Transverse colon (tissue), 4 donors: ENCODE results near the gene PGA3. TPM values are rescaled to one million over a fixed set of nuclear protein-coding genes. Genes with fewer than 3 reads are reported as not detected.
"Not testable (repeated sequence)": the region's sequence is repeated elsewhere in the genome, so short reads cannot be mapped to it uniquely, and the experiment has no call there.

Experiments
- DNase-seq: peaks from one replicate; pipeline ENCODE4 v3.0.0-alpha.2; 2019
- H3K27ac ChIP-seq, 4 donors: fragments of 200-600 bp; sonication (generic); 2 replicates each; pipeline ENCODE4 v1.5.1; 2016 to 2018; ENCODE audit warnings: inconsistent platforms in 4 of 4
- H3K27me3 ChIP-seq: fragments of 200-600 bp; sonication (generic); 2 replicates; pipeline ENCODE4 v1.5.1; 2017; ENCODE audit warnings: inconsistent platforms
- H3K36me3 ChIP-seq, 4 donors: fragments of 200-600 bp; sonication (generic); 2 replicates each; pipeline ENCODE4 v1.5.1; 2017 to 2019; ENCODE audit warnings: inconsistent platforms in 4 of 4
- H3K4me1 ChIP-seq, 4 donors: fragments of 200-600 bp; sonication (generic); 2 replicates each; pipeline ENCODE4 v1.5.1; 2017 to 2020; ENCODE audit warnings: inconsistent platforms in 4 of 4
- H3K4me3 ChIP-seq, 4 donors: fragments of 200-600 bp; sonication (generic); 1 replicate in 1 of 4; 2 replicates in 3 of 4; pipeline versions ENCODE4 v1.5.1 to v1.6.1; 2017 to 2019; ENCODE audit warnings: inconsistent platforms in 4 of 4
- H3K9me3 ChIP-seq, 2 donors: fragments of 200-600 bp; sonication (generic); 2 replicates each; pipeline ENCODE4 v1.5.1; 2017 to 2019; ENCODE audit warnings: inconsistent platforms in 2 of 2
- CTCF ChIP-seq, 5 experiments: fragments of 200-600 bp in 3 of 5; fragments of 450-650 bp in 2 of 5; sonication (generic) in 3 of 5; IDR thresholded peaks; 1 replicate in 2 of 5; 2 replicates in 3 of 5; pipeline ENCODE4 v1.5.1; 2016 to 2017; ENCODE audit warnings: antibody characterized with exemption in 5 of 5, inconsistent platforms in 3 of 5, mild to moderate bottlenecking in 2 of 5, moderate library complexity in 1 of 5
- EP300 ChIP-seq: sonication (generic); formaldehyde crosslinking; IDR thresholded peaks from one replicate; pipeline ENCODE4 v1.6.1; 2017; ENCODE audit warnings: antibody characterized with exemption, low read depth
- POLR2A ChIP-seq: fragments of 450-650 bp; IDR thresholded peaks from one replicate; pipeline ENCODE4 v1.6.1; 2016; ENCODE audit warnings: antibody characterized with exemption, mild to moderate bottlenecking, moderate library complexity
- POLR2AphosphoS5 ChIP-seq, 3 donors: sonication (generic); formaldehyde crosslinking; IDR thresholded peaks; one replicate each; pipeline ENCODE4 v1.6.1; 2016; ENCODE audit warnings: antibody characterized with exemption in 3 of 3
- WGBS, 2 donors: methylation state at CpG; one replicate each; pipeline ENCODE4 v1.1.5; 2018; ENCODE audit warnings: low coverage in 1 of 2; 5-methylcytosine and 5-hydroxymethylcytosine counted together
- in situ Hi-C, 4 donors: fragments of 200-750 bp; cut with MboI; loops; one replicate each; pipeline versions ENCODE4 v1.15.0 to v1.15.1; 2017; ENCODE audit warnings: low sequenced_read_pairs in 3 of 4, low pct_ligation_motif_present in 1 of 4, low pct_unique_long_range_greater_than_20kb in 1 of 4
- intact Hi-C: fragments of 100-400 bp; cut with DNase I; formaldehyde crosslinking; loops from one replicate; pipeline ENCODE4 v1.15.1; 2023; ENCODE audit warnings: low total_unique reads
- total RNA-seq, 4 donors: library from RNA; depleted of rRNA; stranded (reverse); fragments of >200 nt; gene quantifications; one replicate each; pipeline ENCODE4 v1.1.0, GENCODE V29; 2016

PGA3 gene
- total RNA-seq, 4 donors from 2014 or later, result 1.5 to 20.1 TPM; not detected in 2

GRCh38 chr11:61252332-61252731, 49.0 kb downstream of the PGA3 start:
- H3K4me1 ChIP-seq, H3K27ac ChIP-seq, H3K4me3 ChIP-seq, H3K36me3 ChIP-seq, DNase-seq, intact Hi-C loops, H3K27me3 ChIP-seq, H3K9me3 ChIP-seq: not testable (repeated sequence)
- in situ Hi-C loops, result loop anchor here in 1 of 4 donors (25.0 kb wide), 1 partner anchor 135 kb away; the partner anchor contains the start of gene TMEM216
- WGBS, 2 donors, result 13% methylated on average over 1 of the region's 1 CpG; no CpG with 5 or more reads in 1 of the 2 donors

DNA sequence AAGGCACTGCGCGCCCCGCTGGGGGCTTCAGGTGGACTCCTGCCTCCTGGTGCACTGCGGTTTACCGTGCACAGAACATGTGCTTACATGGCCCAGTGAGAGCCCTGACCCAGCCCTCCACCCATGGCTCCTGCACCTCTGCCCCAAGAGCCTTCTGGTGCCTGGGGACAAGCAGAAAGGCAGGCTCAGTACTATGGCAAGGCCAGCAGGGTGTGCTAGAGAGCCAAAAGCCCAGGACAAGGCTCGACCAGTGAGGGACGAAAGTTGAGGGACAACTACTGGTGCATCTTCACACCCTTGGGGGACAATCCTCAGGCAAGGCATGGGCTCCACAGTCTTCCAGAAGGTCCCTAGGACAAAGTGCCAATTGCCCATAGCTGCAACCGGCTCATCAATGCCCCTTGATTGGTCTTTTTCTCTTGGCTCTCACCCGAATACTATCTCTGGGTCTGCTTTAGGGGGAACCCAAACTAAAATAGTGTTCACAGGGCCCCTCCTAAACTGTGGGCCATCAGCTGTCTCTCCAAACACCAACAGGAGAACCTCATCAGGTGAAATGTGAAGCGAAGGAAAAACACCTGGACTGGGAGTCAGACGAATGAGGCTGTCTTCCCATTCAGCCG, 51.2 kb downstream of the PGA3 start:
- WGBS, 2 donors, result 58% methylated on average over 12 of the region's 12 CpGs; no CpG with 5 or more reads in 1 of the 2 donors
- Histone ChIP-seq H3K9me3 (no peaks in the 10 kb centered on the region), H3K4me3 (no peak overlapping the region), H3K4me1 (no peaks in the 10 kb centered on the region), H3K27ac (no peak overlapping the region), H3K27me3 (no peaks in the 10 kb centered on the region), H3K36me3 (no peaks in the 10 kb centered on the region)
- no peak for TF ChIP-seq EP300
- peak; percentile 65 to 87 (median 84) for TF ChIP-seq CTCF (IDR thresholded peaks at IDR 0.05)
- no peak for TF ChIP-seq POLR2AphosphoS5 (IDR thresholded peaks at IDR 0.05)
- TF ChIP-seq POLR2A, result no peak
- peak; percentile 70 for DNase-seq
- in situ Hi-C loops (loop anchor here in 1 of 4 donors (25.0 kb wide), 1 partner anchor 133 kb away; the partner anchor contains the start of gene TMEM216), intact Hi-C loops (no loop called here)

DNA sequence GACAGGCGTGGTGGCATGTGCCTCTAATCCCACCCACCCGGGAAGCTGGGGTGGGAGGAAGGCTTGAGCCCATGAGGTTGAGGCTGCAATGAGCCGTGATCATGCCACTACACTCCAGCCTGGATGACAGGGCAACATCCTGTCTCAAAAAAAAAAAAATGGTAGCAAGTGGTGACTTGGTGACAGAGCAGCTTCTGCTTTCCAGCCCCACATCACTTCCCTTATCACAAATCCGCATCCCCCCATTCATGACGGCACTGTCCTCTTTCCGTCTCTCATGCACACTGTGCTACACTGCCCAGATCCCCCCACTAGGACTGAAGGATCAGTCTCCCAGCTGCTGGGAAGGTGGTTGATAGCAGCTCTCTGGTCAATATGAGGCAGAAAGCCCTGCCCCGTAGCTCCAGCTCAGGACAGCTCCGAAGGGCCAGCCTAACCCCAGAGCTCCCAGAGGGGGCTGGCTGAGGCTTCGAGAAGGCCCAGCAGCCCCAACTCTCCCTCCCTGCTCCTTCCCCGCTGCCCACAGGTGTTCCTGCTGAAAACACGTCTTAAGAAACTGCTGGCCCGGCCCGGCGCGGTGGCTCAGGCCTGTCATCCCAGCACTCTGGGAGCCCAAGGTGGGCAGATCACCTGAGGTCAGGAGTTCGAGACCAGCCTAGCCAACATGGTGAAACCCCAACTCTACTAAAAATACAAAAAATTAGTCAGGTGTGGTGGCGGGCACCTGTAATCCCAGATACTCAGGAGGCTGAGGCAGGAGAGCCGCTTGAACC, 53.6 kb downstream of the PGA3 start:
- H3K27ac ChIP-seq, result no peak overlapping the region
- H3K4me3 ChIP-seq, result no peak overlapping the region
- in situ Hi-C loops (loop anchor here in 1 of 4 donors (25.0 kb wide), 1 partner anchor 130 kb away; the partner anchor contains the start of gene TMEM216), intact Hi-C loops (no loop called here)
- TF ChIP-seq POLR2A, result no peak
- no peak for TF ChIP-seq POLR2AphosphoS5 (IDR thresholded peaks at IDR 0.05)
- no peak for TF ChIP-seq CTCF (IDR thresholded peaks at IDR 0.05)
- no peaks in the 10 kb centered on the region for H3K4me1 ChIP-seq
- H3K9me3 ChIP-seq, result no peaks in the 10 kb centered on the region
- H3K36me3 ChIP-seq, result no peaks in the 10 kb centered on the region
- DNase-seq, result no peak
- 91 to 92% methylated on average over 2 to 18 of the region's 18 CpGs for WGBS, 2 donors
- H3K27me3 ChIP-seq, result no peaks in the 10 kb centered on the region

DNA sequence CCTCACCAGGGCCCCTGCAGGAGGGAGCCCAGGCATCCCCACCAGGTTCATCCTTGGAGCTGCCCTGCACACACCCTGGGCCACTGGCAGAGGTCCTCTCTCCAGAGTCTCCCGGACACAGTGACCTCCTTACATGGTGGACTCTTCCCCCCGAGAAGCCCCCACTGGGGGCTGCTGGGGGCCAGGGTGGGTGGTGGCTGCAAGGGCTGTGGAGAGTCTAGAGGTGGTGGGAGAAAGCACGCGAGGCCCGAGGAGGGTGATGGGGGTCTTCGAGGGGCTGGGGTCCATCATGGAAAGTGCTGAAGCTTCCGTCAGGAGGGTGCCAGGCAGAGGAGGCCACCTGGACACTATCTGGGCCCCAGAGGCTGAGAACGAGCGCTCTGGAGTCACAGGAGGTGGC, 55.2 kb downstream of the PGA3 start:
- no peak for TF ChIP-seq POLR2AphosphoS5 (IDR thresholded peaks at IDR 0.05)
- no peak for TF ChIP-seq POLR2A
- TF ChIP-seq EP300, result no peak
- no peak for TF ChIP-seq CTCF (IDR thresholded peaks at IDR 0.05)
- in situ Hi-C loops, result loop anchor here in 1 of 4 donors (25.0 kb wide), 1 partner anchor 129 kb away; the partner anchor contains the start of gene TMEM216
- DNase-seq, result no peak
- intact Hi-C loops, result no loop called here
- Histone ChIP-seq H3K27ac (no peak overlapping the region), H3K27me3 (no peaks in the 10 kb centered on the region), H3K4me3 (no peak overlapping the region), H3K9me3 (no peaks in the 10 kb centered on the region), H3K4me1 (no peaks in the 10 kb centered on the region), H3K36me3 (no peaks in the 10 kb centered on the region)
- WGBS, 2 donors, result 77 to 81% methylated on average over 9 of the region's 9 CpGs
